HepG2 (cell line): ENCODE measurements around the gene AMIGO1. TPM values are rescaled to one million over a fixed set of nuclear protein-coding genes. Genes with fewer than 3 reads are reported as not detected.

ENCODE experiments used
- AGO1 ChIP-seq: fragments of 200-400 bp; formaldehyde crosslinking; IDR thresholded peaks from 2 replicates; pipeline ENCODE4 v1.6.1; 2017; ENCODE audit warnings: mild to moderate bottlenecking, low read depth, low read length, moderate library complexity; ENCODE audit not compliant: poor library complexity, severe bottlenecking
- BCL3 ChIP-seq: sonication (generic); formaldehyde crosslinking; IDR thresholded peaks from 2 replicates; pipeline ENCODE4 v1.5.1; 2020; ENCODE audit warnings: mild to moderate bottlenecking, missing genetic modification reagents, moderate library complexity
- CHD4 ChIP-seq: fragments of 200-600 bp; sonication (generic); IDR thresholded peaks from 2 replicates; pipeline ENCODE4 v1.7.0; 2017; ENCODE audit warnings: mild to moderate bottlenecking, low read length, borderline replicate concordance
- EED ChIP-seq: sonication (generic); formaldehyde crosslinking; IDR thresholded peaks from 2 replicates; pipeline ENCODE4 v1.5.0; 2020; ENCODE audit warnings: mild to moderate bottlenecking, missing genetic modification reagents
- ELF3 ChIP-seq: IDR thresholded peaks from 2 replicates; pipeline ENCODE4 v1.6.1; 2016; ENCODE audit warnings: missing genetic modification reagents, missing compliant biosample characterization
- GATAD2A ChIP-seq: IDR thresholded peaks from 2 replicates; pipeline ENCODE4 v1.6.1; 2016
- HDAC1 ChIP-seq: sonication (generic); formaldehyde crosslinking; IDR thresholded peaks from 2 replicates; pipeline ENCODE4 v1.5.1; 2020; ENCODE audit warnings: mild to moderate bottlenecking, missing genetic modification reagents
- HOXA5 ChIP-seq: sonication (generic); formaldehyde crosslinking; IDR thresholded peaks from 2 replicates; pipeline ENCODE4 v1.4.0; 2020; ENCODE audit warnings: missing genetic modification reagents
- KAT8 ChIP-seq: IDR thresholded peaks from 2 replicates; pipeline ENCODE4 v1.6.1; 2016; ENCODE audit warnings: missing genetic modification reagents, missing compliant biosample characterization
- MEIS1 ChIP-seq: sonication (generic); formaldehyde crosslinking; IDR thresholded peaks from 2 replicates; pipeline ENCODE4 v1.9.0; 2021; ENCODE audit warnings: mild to moderate bottlenecking, missing genetic modification reagents, moderate library complexity, borderline replicate concordance
- RFX1 ChIP-seq: fragments of 450-650 bp; IDR thresholded peaks from 2 replicates; pipeline ENCODE4 v1.6.1; 2017
- SMARCE1 ChIP-seq: fragments of 450-650 bp; IDR thresholded peaks from 2 replicates; pipeline ENCODE4 v1.6.1; 2017; ENCODE audit warnings: borderline replicate concordance
- TBX2 ChIP-seq: sonication (generic); formaldehyde crosslinking; IDR thresholded peaks from 2 replicates; pipeline ENCODE4 v1.5.0; 2020; ENCODE audit warnings: missing genetic modification reagents, mild to moderate bottlenecking, borderline replicate concordance
- ZBTB37 ChIP-seq: sonication (generic); formaldehyde crosslinking; IDR thresholded peaks from 2 replicates; pipeline ENCODE4 v1.4.0; 2020; ENCODE audit warnings: mild to moderate bottlenecking, missing genetic modification reagents
- ZBTB39 ChIP-seq: sonication (generic); formaldehyde crosslinking; IDR thresholded peaks from 2 replicates; pipeline ENCODE4 v1.5.0; 2020; ENCODE audit warnings: missing genetic modification reagents
- ZNF10 ChIP-seq: sonication (generic); formaldehyde crosslinking; IDR thresholded peaks from 2 replicates; pipeline ENCODE4 v1.4.0; 2020; ENCODE audit warnings: mild to moderate bottlenecking, low read depth, missing genetic modification reagents, borderline replicate concordance
- ZNF232 ChIP-seq: sonication (generic); formaldehyde crosslinking; IDR thresholded peaks from 2 replicates; pipeline ENCODE4 v1.4.0; 2020; ENCODE audit warnings: missing genetic modification reagents, borderline replicate concordance
- ZNF274 ChIP-seq: sonication (generic); formaldehyde crosslinking; IDR thresholded peaks from 2 replicates; pipeline ENCODE4 v1.5.1; 2020; ENCODE audit warnings: mild to moderate bottlenecking, missing genetic modification reagents
- ZNF878 ChIP-seq: sonication (generic); formaldehyde crosslinking; IDR thresholded peaks from 2 replicates; pipeline ENCODE4 v1.8.1; 2023; ENCODE audit warnings: mild to moderate bottlenecking, missing genetic modification reagents, moderate library complexity
- polyA plus RNA-seq, 8 experiments: library from polyadenylated mRNA; depleted of rRNA in 3 of 8; stranded (reverse) in 7 of 8; unstranded in 1 of 8; fragments of >200 nt; fragmentation: Illumina TruSeq in 4 of 8; extraction: Trizol in 4 of 8; gene quantifications; 2 replicates each; pipeline versions ENCODE4 v1.2.1 to v1.2.3, GENCODE V29; 2011 to 2016; ENCODE audit warnings: low read depth in 4 of 8, missing spikeins in 1 of 8, mixed read lengths in 1 of 8; ENCODE audit not compliant: insufficient read depth in 1 of 8
- total RNA-seq, 5 experiments: library from RNA; depleted of rRNA; stranded (reverse); fragments of >200 nt; fragmentation: Illumina TruSeq; extraction: Trizol; gene quantifications; 2 replicates each; pipeline ENCODE4 v1.2.3, GENCODE V29; 2016; ENCODE audit warnings: low read depth in 1 of 5
- TF ChIP-seq, protein P1 (sequence below): IDR thresholded peaks from 2 replicates; pipeline ENCODE4 v1.6.1; 2016; ENCODE audit warnings: control low read depth
- TF ChIP-seq, protein P2 (sequence below): IDR thresholded peaks from 2 replicates; pipeline ENCODE4 v1.6.1; 2018; ENCODE audit warnings: missing genetic modification reagents
- TF ChIP-seq, protein P3 (sequence below): sonication (generic); formaldehyde crosslinking; IDR thresholded peaks from 2 replicates; pipeline ENCODE4 v1.5.1; 2020; ENCODE audit warnings: mild to moderate bottlenecking, missing genetic modification reagents, borderline replicate concordance

The AMIGO1 gene
- total and polyA plus RNA-seq, 2 of the 13 experiments (the other 11 are each of a cell fraction or from before 2014, with no cell fraction given): 0.40 to 1.3 TPM

- TF ChIP-seq CHD4 (no peak), ELF3 (CRISPR knock-in tag) (no peak), ZNF274 (no peak), AGO1 (peak; percentile 19), MEIS1 (no peak), SMARCE1 (no peak), ZNF232 (CRISPR knock-in tag) (no peak), RFX1 (no peak), ZNF878 (CRISPR knock-in tag) (no peak), TBX2 (CRISPR knock-in tag) (no peak), EED (CRISPR knock-in tag) (no peak), ZBTB37 (CRISPR knock-in tag) (no peak), HOXA5 (CRISPR knock-in tag) (no peak), ZBTB39 (CRISPR knock-in tag) (no peak), BCL3 (peak; percentile 21; the same call in 1 of the 2 replicates), KAT8 (no peak), ZNF10 (no peak), HDAC1 (no peak), GATAD2A (CRISPR knock-in tag) (no peak)
- TF ChIP-seq, protein P1, sequence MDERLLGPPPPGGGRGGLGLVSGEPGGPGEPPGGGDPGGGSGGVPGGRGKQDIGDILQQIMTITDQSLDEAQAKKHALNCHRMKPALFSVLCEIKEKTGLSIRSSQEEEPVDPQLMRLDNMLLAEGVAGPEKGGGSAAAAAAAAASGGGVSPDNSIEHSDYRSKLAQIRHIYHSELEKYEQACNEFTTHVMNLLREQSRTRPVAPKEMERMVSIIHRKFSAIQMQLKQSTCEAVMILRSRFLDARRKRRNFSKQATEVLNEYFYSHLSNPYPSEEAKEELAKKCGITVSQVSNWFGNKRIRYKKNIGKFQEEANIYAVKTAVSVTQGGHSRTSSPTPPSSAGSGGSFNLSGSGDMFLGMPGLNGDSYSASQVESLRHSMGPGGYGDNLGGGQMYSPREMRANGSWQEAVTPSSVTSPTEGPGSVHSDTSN (CRISPR knock-in tag): no peak
- TF ChIP-seq, protein P2, sequence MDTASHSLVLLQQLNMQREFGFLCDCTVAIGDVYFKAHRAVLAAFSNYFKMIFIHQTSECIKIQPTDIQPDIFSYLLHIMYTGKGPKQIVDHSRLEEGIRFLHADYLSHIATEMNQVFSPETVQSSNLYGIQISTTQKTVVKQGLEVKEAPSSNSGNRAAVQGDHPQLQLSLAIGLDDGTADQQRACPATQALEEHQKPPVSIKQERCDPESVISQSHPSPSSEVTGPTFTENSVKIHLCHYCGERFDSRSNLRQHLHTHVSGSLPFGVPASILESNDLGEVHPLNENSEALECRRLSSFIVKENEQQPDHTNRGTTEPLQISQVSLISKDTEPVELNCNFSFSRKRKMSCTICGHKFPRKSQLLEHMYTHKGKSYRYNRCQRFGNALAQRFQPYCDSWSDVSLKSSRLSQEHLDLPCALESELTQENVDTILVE: no peak
- TF ChIP-seq, protein P3, sequence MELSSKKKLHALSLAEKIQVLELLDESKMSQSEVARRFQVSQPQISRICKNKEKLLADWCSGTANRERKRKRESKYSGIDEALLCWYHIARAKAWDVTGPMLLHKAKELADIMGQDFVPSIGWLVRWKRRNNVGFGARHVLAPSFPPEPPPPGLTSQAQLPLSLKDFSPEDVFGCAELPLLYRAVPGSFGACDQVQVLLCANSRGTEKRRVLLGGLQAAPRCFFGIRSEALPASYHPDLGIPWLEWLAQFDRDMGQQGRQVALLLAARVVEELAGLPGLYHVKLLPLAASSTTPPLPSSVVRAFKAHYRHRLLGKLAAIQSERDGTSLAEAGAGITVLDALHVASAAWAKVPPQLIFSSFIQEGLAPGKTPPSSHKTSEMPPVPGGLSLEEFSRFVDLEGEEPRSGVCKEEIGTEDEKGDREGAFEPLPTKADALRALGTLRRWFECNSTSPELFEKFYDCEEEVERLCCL (CRISPR knock-in tag): no peak
Observed at GRCh38 chr1:109466452-109467300, 42.9 kb downstream of the AMIGO1 start, which contains the start of gene SYPL2 (continued).
